NCI-H1417 treated with DMSO at 0.1 percent for 48 hours (cell line): ENCODE measurements around the gene TBC1D22B.
A peak's percentile ranks its signal among the peaks of the same experiment; 100 is the strongest.

Experiments
- DNase-seq: peaks from one replicate; lab custom pipeline; 2025; lab: John Stamatoyannopoulos, UW

TBC1D22B gene

GRCh38 chr6:37239950-37240713 is 17.4 kb upstream of the TBC1D22B start:
- no peak for DNase-seq

- DNase-seq, result no peak
These were observed 16.4 kb upstream of the TBC1D22B start for GRCh38 chr6:37241131-37241530.

- no peak for DNase-seq
These were observed 15.7 kb upstream of the TBC1D22B start for GRCh38 chr6:37241775-37242428.

- DNase-seq, result no peak
These were observed 15.0 kb upstream of the TBC1D22B start for GRCh38 chr6:37242429-37243052.

- DNase-seq, result no peak
These were observed 14.3 kb upstream of the TBC1D22B start for GRCh38 chr6:37243131-37243815.

- no peak for DNase-seq
These were observed 13.7 kb upstream of the TBC1D22B start for GRCh38 chr6:37243816-37244370.

GRCh38 chr6:37244430-37245310 is 12.9 kb upstream of the TBC1D22B start:
- peak; percentile 20 for DNase-seq

- no peak for DNase-seq
These were observed 6.3 kb upstream of the TBC1D22B start for GRCh38 chr6:37251211-37251780.

- no peak for DNase-seq
These were observed 4.0 kb upstream of the TBC1D22B start for GRCh38 chr6:37253486-37254007.

GRCh38 chr6:37254881-37255280 is 2.7 kb upstream of the TBC1D22B start:
- no peak for DNase-seq

- no peak for DNase-seq
These were observed 766 bp upstream of the TBC1D22B start for GRCh38 chr6:37256692-37257319.

- DNase-seq, result no peak
These were observed 295 bp upstream of the TBC1D22B start for GRCh38 chr6:37257320-37257633.

- DNase-seq, result no peak
These were observed 983 bp downstream of the TBC1D22B start for GRCh38 chr6:37258405-37259105.

- no peak for DNase-seq
These were observed 1.6 kb downstream of the TBC1D22B start for GRCh38 chr6:37259191-37259590.

GRCh38 chr6:37260040-37260439 is 2.5 kb downstream of the TBC1D22B start:
- DNase-seq, result no peak

GRCh38 chr6:37260444-37260843 is 2.9 kb downstream of the TBC1D22B start:
- DNase-seq, result no peak

GRCh38 chr6:37261198-37261597 is 3.6 kb downstream of the TBC1D22B start:
- DNase-seq, result no peak

GRCh38 chr6:37262446-37263026 is 5.0 kb downstream of the TBC1D22B start:
- no peak for DNase-seq

GRCh38 chr6:37265001-37265400 is 7.4 kb downstream of the TBC1D22B start:
- DNase-seq, result no peak
